Stimulated activated CD4-positive, alpha-beta T cell treated with anti-CD3 and anti-CD28 coated beads, Interleukin-12 subunit alpha, Interleukin-12 subunit beta, amount 100 ng/mL, for 24 hours (primary cell): ENCODE measurements around the gene UEVLD.

Experiments
- DNase-seq, 2 experiments: peaks; one replicate each; pipeline ENCODE4 v3.0.0-alpha.2; 2020; ENCODE audit warnings: low read depth in 2 of 2

UEVLD gene

DNA sequence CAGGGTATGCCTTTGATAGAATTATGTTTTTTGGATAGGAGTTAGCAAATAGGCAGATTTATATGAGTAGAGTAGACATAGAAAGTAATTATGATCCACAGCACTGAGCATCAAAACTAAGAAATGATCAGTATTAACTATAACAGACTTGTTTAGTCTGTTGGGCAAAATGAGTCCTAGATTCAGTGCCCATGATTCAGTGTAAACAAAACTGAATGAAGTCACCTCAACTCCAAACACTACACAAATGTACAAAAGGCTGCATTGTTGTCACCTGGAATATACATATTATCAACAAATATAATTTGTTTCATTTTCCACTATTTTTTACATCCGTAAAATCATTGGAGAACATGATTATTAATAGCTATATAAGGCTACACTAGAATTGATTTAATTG is 6.7 kb downstream of the UEVLD start:
- no peak for DNase-seq

DNA sequence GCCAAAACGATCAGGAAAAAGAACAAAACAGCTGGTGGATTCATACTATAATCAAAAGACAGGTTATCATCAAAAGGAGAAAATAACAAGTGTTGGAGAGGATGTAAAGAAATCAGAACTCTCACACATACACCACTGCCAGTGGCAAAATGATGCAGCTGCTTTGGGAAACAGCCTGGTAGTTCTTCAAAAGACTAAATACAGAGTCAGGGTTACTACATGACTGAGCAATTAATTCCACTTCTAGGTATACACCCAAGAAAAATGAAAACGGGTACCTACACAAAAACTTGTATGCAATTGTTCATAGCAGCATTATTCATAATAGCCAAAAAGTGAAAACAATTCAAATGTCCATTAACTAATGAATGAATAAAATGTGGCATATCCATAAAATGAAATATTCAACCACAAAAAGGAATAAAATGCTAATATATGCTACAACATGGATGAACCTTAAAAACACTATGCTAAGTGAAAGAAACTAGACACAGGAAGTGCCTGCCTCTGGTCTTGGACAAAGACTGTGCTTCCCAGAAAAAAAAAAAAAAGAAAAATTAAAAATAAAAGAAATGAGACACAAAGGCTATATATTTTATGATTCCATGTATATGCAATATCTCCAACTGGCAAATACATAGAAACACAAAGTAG is 8.3 kb downstream of the UEVLD start:
- no peak for DNase-seq

DNA sequence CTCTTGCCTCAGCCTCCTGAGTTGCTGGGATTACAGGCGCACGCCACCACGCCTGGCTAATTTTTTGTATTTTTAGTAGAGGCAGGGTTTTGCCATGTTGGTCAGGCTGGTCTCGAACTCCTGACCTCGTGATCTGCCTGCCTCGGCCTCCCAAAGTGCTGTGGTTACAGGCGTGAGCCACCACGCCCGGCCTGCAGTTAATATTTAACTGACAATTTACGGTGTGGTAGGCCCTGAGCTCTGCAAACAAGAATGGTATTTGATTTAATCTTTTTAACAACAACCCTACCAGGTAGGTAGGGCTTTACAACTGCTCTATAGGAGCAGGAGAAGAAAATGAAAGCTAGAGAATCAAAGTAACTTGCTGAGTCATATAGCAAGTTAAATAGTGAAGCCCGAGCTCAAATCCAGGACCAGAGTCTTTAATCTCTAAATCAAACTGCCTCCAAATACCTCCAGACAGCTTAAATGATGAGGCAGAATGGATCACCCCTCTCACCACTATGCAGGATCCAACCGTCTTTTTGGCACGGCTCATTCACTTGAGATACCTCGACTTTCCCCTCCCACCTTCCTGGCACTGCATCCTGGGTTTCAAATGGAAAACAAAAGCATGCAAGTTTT is 9.4 kb downstream of the UEVLD start:
- DNase-seq = no peak

DNA sequence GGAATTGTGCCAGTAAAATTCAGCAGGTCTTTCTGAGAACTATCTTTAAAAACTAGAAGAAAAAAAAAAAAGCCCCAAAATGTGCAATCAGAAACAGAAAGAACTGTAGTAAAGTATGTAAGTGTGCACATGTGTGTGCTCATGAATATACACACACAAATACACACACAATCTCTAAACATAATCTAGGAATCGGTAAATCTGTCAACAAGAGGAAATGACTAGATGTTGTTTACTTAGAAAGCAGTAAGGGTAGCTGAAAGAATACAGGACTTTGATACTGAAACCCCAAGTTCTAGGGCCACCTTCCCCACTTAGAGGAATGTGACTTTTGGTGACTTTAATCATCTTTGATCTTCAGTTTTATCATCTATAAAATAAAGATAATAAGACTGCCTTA is 13.2 kb downstream of the UEVLD start:
- no peak for DNase-seq

DNA sequence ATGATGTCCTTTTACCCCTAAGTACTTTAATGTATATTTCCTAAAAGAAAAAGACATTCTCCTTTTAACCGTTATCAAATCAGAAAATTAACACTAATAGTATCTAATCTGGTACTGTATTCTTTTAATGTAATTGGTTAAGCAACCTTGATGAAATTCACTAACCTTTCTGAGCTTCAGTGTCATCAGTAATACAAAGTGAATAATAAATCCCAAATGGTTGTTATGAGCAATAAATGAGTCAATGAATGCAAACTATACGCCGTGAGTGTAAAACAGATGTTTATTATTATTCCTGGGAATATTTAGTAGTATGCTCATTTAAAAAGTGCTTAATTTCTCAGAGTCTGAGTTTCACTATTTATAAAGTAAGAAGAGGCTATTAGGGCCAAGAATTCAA is 21.5 kb downstream of the UEVLD start:
- DNase-seq = no peak

DNA sequence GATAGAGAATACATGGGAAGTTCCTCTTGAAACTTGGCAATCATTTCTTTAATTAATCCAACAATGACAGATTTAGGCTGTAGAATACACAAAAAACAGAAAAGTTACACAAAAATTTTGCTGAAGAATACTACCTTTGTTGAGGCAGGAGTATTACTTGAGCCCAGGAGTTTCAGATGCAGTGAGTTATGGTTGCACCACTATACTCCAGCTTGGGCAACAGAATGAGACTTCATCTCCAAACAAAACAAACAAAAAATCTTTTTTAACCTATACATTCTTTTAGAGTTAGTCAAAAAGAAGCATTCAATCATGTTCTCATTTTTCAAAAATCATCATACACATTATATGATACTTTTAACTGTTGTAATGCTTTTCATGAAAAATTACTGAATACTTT is 22.1 kb downstream of the UEVLD start:
- DNase-seq = no peak

DNA sequence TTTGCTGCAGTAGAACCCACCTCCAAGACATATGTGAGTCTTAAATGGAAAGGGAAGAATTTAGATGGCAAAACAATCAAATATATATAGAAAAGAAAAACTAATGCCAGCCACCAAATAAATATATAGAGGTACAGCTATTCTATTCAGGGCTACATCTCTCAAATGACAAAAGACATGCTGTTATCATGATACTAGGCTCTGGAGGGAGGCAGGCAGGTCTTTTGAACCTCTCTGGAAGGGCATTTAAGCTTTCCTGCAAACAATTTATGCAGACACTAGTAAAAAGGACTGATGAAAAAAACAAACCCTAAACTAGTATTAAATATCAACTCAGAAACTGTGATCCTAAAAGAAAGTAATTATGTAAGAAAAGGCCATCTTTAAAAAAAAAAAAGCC is 24.4 kb downstream of the UEVLD start:
- no peak for DNase-seq

DNA sequence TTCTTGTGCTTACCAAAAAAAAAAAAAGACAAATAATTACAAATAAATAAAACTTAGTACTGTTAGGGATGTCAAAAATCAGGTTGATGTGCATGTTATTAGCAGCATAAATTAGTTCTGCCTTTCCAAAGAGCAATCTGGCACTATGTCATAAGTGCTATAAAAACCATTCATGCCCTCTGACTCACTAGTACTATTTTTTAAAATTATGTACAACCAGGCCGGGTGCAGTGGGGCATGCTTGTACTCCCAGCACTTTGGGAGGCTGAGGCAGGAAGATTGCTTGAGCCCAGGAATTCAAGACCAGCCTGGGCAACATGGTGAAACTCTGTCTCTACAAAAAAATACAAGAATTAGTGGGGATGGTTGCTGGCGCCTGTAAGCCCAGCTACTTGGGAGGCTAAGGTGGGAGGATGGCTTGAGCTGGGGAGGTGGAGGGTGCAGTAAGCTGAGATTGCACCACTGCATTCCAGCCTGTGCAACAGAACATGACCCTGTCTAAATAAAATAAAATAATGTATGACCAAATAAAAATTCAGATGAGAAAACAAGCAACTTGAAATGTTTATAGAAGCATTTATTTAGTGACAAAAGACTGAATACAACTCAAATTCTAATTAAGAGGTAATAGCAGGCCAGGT is 25.3 kb downstream of the UEVLD start:
- no peak for DNase-seq

DNA sequence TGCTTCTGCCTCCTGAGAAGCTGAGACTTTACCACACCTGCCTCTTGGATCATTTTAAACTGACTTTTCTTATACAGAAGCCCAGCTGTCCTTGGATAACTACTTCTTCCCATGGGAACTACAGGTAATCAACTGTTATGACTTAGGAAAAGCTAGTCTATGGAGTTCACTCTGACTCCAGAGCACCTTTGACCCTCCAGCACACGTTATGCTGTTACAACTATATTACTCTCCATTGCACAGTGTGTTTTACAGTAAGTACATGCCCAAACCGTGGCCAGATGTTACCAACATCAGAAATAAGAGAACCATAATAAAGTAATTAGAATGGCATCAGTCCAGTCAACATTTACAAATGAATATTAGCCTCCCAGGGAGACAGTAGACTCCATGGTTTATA is 40.5 kb downstream of the UEVLD start:
- no peak for DNase-seq

DNA sequence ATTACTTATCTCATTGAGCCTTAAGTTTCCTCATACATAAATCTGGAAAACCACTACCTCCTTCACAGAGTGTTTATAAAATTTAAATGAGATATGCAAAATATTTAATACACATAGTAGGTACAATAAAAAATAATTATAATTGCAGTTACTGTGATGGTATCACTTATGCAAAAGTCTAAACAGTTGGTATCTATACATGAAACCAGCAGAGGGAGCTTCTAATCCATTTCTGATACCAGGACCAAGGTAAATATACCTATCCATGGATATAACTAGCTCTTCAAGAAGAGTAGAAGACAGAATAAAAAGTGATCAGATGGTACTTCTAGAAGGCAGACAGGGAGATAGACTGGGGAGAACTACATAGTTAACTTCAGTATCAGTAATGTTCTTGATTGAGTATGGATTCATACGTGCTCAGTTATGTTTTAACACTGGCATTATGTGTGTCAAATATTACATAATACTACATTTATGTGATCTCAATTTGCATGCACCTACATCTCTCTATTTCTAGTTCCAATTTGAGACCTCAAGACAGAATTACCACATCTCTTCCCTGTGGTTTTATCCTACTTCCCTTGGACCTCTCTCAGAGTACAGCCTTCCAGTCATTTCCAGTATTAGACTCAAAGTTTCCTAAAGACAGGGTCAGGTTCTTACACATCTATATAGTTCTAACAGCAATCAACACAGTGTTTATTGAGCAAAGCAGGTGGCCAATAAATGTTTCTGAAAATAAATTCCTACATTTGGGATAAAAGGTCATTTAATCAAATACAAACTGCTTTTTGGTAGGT is 48.1 kb downstream of the UEVLD start:
- no peak for DNase-seq

DNA sequence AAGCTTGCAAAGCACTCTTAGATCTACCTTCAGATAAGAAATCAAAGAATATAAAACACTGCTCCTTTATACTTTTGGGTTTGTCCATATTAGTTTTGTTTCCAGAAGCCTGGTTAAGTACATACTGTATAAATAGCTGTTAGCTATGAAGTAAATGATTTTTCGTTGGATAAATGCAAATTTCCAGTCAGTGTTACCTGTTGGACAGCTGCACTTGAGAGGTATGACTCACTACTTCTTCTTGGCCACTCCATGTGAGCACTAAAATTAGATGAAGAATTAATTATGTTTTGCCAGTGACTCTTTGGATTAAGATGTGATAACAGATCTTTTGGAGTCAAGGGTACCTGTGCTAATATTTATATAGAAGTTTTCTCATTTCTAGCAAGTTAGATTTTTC is 52.3 kb downstream of the UEVLD start:
- DNase-seq = no peak

DNA sequence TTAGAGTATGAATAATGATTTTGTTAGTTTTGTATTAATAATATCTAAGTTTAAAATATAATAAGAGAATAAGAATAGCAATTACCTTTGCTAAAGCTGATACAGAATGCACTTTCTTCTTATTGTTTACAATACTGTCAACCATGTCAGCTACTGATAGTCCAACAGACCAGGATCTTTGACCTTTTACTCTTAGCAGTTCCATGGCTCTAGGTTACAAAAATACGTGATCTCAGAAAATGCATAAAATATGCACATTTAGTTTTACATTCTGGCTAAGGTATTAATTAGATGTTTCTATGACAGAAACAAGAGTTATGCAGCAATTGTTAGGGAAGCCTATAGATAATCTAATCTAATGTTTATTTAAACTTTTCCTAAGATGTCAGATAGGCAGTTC is 54.3 kb downstream of the UEVLD start:
- DNase-seq = no peak

DNA sequence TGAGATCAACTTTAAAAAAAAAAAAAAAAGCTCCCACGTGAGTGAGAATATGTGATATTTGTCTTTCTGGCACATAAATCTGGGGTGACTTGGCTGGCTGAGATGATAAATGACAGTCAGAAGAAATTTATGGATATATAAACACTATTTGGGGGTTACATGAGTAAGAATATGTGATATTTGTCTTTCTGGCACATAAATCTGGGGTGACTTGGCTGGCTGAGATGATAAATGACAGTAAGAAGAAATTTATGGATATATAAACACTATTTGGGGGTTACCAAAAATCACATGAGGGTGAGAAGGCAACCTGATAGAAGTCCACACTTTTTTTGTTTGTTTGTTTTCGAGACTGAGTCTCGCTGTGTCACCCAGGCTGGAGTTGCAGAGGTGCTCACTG is 55.2 kb downstream of the UEVLD start:
- no peak for DNase-seq

DNA sequence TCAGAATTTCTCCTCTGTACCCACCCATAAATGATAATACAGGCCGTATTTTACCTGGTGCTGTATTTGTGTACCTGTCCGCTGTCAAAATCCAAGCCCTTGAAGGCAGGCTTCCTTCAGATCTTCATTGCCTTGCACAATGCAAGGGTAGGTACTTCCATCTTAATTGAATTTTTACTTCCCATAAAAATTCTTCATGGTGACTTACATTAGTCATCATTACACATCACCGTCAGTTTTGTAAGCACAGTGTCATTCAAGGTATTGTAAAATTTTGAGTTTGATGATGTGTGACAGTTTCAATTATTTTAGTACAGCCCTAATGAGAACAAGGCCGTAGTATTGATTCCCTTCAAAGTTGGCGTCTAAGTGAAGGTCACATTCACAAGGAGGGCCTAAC is 61.0 kb downstream of the UEVLD start:
- DNase-seq = no peak

DNA sequence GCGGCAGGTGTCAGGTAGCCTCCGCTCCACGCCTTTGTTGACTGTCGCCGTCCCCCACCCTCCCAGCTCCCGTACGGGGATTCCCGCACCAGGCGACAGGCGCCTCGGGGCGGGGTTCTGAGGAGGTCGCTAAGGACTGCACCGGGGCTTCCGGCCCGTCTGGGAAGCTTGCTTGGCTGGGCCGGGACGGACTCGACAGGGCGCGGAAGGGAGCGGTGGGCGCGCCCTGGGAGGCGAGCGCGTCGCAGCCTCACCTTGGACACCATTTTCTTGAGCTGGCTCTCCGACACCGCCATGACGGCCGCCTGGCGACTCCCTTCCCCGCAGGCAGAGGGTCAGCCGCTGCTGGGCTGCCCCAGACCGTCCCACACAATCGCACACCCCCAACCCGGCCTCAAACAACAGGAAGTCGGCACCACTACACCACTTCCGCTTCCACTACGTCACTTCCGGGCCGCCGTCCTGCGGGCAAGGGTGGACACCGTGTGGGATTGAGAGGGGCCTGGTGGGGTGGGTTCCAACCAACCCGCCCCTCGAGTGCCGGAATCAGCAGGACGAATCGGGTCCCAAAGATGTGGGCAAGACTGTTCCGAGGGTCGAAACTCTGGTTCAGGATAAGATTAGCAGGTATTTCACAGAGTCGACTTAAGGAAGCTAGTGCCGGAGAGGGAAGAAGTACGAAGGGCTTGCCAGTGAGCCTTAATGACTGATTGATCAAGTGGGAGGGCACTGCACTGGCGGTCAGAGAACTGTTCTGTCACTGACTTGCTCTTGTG is 61.8 kb downstream of the UEVLD start, which contains the start of gene TSG101:
Gene TSG101, minus strand, starts transcription at position 422 of the 776 bp plus-strand sequence. Its CDS starts 126 bp downstream, at position 296.
- peak; percentile 88 to 94 for DNase-seq

DNA sequence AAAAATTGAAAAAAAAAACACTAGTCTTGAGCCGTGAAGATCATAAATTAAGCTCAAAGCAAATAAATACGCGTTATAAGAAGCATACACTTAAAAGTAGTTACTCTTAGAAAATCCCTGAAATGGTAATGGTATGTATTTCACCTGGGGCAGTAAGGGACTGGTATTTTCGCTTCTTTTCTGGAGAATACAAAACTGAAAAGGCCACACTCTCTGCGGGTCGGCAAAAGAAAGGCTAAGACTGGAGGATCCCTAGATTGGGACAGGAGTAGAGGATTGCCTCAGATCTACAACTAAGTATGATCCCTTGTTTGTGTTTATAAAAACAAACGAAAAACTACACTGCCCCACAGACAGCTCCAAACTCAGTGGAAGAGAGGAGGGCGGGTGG is 62.4 kb downstream of the UEVLD start:
- no peak for DNase-seq

DNA sequence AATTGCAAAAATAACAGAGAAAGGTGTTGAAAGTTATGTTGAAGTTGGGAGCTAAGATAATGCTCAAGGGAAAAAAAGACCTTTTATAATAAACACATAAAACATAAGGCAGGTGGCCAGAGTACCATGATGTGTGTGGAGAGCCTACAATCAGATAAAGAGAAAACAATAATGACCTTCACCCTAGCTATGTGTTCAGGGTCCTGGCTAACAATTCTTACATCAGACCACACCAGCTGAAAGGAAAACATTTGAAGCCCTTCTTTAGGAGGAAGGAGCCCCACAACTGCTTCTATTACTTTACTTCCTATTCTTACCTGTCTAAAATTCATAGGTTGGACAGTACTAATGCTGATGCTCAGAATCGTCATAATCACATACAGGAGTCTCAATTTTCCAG is 64.3 kb downstream of the UEVLD start:
- DNase-seq = no peak

DNA sequence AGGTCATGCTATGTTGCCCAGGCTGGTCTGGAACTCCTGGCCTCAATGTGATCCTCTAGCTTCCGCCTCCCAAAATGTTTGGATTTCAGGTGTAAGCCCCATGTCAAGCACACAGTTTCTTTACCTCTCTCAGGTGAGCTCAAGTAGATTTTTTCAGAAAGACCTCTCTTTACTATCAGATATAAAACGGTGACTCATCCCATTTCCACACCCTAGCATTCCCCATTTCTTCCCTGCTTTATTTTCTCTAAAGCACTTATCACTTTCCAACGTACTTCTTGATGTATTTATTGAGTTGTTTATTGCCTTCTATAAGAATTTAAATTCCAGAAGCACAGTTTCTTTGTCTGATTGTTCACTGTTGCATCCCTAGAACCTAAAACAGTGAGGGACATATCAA is 65.5 kb downstream of the UEVLD start:
- DNase-seq = no peak

DNA sequence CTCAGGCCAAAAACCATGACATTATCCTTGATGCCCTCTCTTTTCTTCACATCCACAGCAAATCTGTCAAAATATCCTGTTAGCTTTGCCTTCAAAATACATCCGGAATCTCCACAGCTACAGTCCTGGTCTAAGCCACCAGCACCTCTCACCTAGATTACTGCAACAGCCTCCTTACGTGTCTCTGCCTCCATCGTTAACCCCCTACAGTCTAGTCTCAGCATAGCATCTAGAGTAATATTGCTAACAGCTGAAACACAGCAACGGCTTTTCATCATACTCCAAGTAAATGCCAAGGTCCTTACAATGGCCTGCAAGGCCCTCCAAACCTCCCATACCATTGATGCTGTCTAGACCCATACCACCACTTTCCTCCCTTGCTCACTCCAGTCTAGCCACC is 66.1 kb downstream of the UEVLD start:
- no peak for DNase-seq

DNA sequence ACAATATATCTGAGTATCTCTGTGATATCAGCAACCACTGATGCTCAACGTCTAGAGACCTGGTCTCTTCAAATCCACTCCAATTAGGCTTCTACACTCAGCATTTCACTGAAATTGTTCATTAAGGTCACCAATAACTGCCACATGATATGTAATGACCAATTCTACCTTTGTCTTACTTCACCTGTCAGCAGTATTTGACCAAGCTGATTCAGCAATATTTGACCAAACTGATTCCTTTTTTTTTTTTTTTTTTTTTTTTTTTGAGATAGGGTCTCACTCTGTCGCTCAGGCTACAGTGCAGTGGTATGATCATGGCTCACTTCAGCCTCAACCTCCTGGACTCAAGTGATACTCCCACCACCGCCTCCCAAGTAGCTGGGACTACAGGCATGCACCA is 67.4 kb downstream of the UEVLD start:
- no peak for DNase-seq

DNA sequence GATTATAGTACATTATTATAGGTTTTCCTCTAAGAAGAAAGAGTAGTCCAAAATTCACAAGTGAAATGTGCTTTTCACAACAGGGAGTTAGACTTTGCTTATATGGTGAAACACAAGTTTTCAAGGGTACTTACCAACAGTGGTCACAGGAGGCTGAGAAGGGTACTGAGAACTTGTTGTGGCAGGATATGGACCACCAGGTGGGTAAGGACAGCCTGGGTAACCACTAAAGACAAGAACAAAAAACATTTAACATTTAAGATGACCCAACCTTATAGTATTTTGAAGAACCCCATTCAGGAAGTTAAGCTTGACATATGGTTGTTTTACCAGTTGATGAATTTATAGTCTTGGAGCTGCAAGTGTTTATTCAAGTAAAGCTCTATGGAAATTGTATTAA is 86.2 kb downstream of the UEVLD start:
- DNase-seq = no peak

DNA sequence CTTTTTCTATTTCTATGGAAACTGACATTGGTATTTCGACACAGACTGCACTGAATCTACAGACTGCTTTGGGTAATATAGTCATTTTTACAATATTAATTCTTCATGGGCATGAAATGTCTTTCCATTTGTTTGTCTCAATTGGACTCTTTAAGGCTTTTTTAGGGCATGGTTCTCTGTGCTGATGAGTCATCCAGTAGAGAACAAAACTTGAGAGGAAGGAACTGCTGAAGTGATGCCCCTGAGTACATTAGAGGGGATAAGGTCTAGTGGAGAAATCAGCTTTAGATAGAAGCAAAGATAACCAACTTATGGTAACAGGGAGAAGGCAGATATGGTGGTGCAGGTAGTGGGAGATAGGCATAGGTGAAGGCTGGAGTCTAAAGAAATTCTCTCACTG is 86.9 kb downstream of the UEVLD start:
- no peak for DNase-seq
